LHCN-M2 (cell line): ENCODE measurements around the gene DPH6. TPM values are rescaled to one million over a fixed set of nuclear protein-coding genes. Genes with fewer than 3 reads are reported as not detected.
"Not testable (repeated sequence)": the region's sequence is repeated elsewhere in the genome, so short reads cannot be mapped to it uniquely, and the experiment has no call there.

Source experiments
- DNase-seq: peaks from one replicate; pipeline ENCODE4 v3.0.0-alpha.2; 2012; ENCODE audit warnings: low read depth
- total RNA-seq: library from RNA; depleted of rRNA; stranded (reverse); fragments of >200 nt; gene quantifications from 2 replicates; pipeline ENCODE4 v1.2.3, GENCODE V29; 2014

The DPH6 gene
- total RNA-seq, 1 experiment from 2014 or later = 9.7 TPM

- DNase-seq = no peak
Measured at GRCh38 chr15:35440265-35440664, 105.7 kb downstream of the DPH6 start.

GRCh38 chr15:35439291-35439690, 106.7 kb downstream of the DPH6 start:
- peak; percentile 53 for DNase-seq

- peak; percentile 26 for DNase-seq
Measured at GRCh38 chr15:35437157-35437556, 108.8 kb downstream of the DPH6 start.

GRCh38 chr15:35436422-35436821, 109.5 kb downstream of the DPH6 start:
- DNase-seq = no peak

- no peak for DNase-seq
Measured at GRCh38 chr15:35431281-35431680, 114.7 kb downstream of the DPH6 start.

GRCh38 chr15:35430301-35430700, 115.7 kb downstream of the DPH6 start:
- no peak for DNase-seq

GRCh38 chr15:35427496-35427895, 118.5 kb downstream of the DPH6 start:
- no peak for DNase-seq

- DNase-seq = peak; percentile 72
Measured at GRCh38 chr15:35427091-35427490, 118.9 kb downstream of the DPH6 start.

- DNase-seq = no peak
Measured at GRCh38 chr15:35410775-35411174, 135.2 kb downstream of the DPH6 start.

- no peak for DNase-seq
Measured at GRCh38 chr15:35399901-35400300, 146.1 kb downstream of the DPH6 start.

- no peak for DNase-seq
Measured at GRCh38 chr15:35397027-35397426, 148.9 kb downstream of the DPH6 start.

- DNase-seq = no peak
Measured at GRCh38 chr15:35394416-35394815, 151.5 kb downstream of the DPH6 start.

- DNase-seq = peak; percentile 8
Measured at GRCh38 chr15:35393398-35393797, 152.6 kb downstream of the DPH6 start.

- DNase-seq = not testable (repeated sequence)
Measured at GRCh38 chr15:35391408-35391984, 154.5 kb downstream of the DPH6 start.

GRCh38 chr15:35383506-35383905, 162.5 kb downstream of the DPH6 start:
- no peak for DNase-seq

GRCh38 chr15:35381328-35381727, 164.6 kb downstream of the DPH6 start:
- DNase-seq = no peak

- no peak for DNase-seq
Measured at GRCh38 chr15:35379972-35380371, 166.0 kb downstream of the DPH6 start.

- DNase-seq = not testable (repeated sequence)
Measured at GRCh38 chr15:35378454-35378853, 167.5 kb downstream of the DPH6 start.

GRCh38 chr15:35376707-35377106, 169.3 kb downstream of the DPH6 start:
- DNase-seq = no peak

- no peak for DNase-seq
Measured at GRCh38 chr15:35374661-35375060, 171.3 kb downstream of the DPH6 start.

- peak; percentile 26 for DNase-seq
Measured at GRCh38 chr15:35362195-35362829, 183.7 kb downstream of the DPH6 start.

GRCh38 chr15:35358824-35359223, 187.1 kb downstream of the DPH6 start:
- DNase-seq = no peak

- no peak for DNase-seq
Measured at GRCh38 chr15:35351059-35351458, 194.9 kb downstream of the DPH6 start.

- DNase-seq = no peak
Measured at GRCh38 chr15:35349916-35350315, 196.0 kb downstream of the DPH6 start.
